Naive thymus-derived CD4-positive, alpha-beta T cell (primary cell): ENCODE results near the gene B3GNT3. TPM values are rescaled to one million over a fixed set of nuclear protein-coding genes. Genes with fewer than 3 reads are reported as not detected.
"Not testable (repeated sequence)": the region's sequence is repeated elsewhere in the genome, so short reads cannot be mapped to it uniquely, and the experiment has no call there.

Experiments used
- ATAC-seq: fragments of 150-1000 bp; cut with Tn5 transposase; 2 replicates; pipeline ENCODE4 v1.10.0; 2021; ENCODE audit warnings: mild to moderate bottlenecking, moderate library complexity
- CTCF ChIA-PET: fragments of 350-600 bp; sonication (Branson Sonifier 250); formaldehyde crosslinking; loops from one replicate; lab custom pipeline; 2021; ENCODE audit warnings: antibody characterized with exemption; lab: Charles Lee
- POLR2A ChIA-PET: fragments of 350-600 bp; sonication (Branson Sonifier 250); formaldehyde crosslinking; loops from one replicate; lab custom pipeline; 2021; ENCODE audit warnings: antibody characterized with exemption, inconsistent platforms; lab: Charles Lee
- DNase-seq, 9 donors: peaks; one replicate each; pipeline versions ENCODE4 v3.0.0 to v3.0.0-alpha.2; 2020 to 2022; ENCODE audit warnings: mixed read lengths in 1 of 9
- H3K27ac ChIP-seq: one replicate; pipeline ENCODE4 v1.7.0; 2013; ENCODE audit warnings: mild to moderate bottlenecking, low read depth, low read length, moderate library complexity
- H3K27me3 ChIP-seq, 2 donors: one replicate each; pipeline ENCODE4 v1.7.0; 2013; ENCODE audit warnings: low read length in 2 of 2, mild to moderate bottlenecking in 2 of 2, moderate library complexity in 2 of 2; ENCODE audit not compliant: control insufficient read depth in 2 of 2, insufficient read depth in 2 of 2
- H3K36me3 ChIP-seq, 3 experiments: 1 replicate in 2 of 3; 2 replicates in 1 of 3; pipeline ENCODE4 v1.7.0; 2013; ENCODE audit warnings: low read length in 3 of 3, mild to moderate bottlenecking in 3 of 3, moderate library complexity in 1 of 3; ENCODE audit not compliant: insufficient read depth in 3 of 3, control insufficient read depth in 2 of 3
- H3K4me1 ChIP-seq, 2 donors: one replicate each; pipeline ENCODE4 v1.7.0; 2013; ENCODE audit warnings: low read length in 2 of 2, mild to moderate bottlenecking in 2 of 2, moderate library complexity in 1 of 2; ENCODE audit not compliant: control insufficient read depth in 2 of 2, insufficient read depth in 2 of 2
- H3K4me3 ChIP-seq: 2 replicates; pipeline ENCODE4 v1.7.0; 2013; ENCODE audit warnings: mild to moderate bottlenecking, low read length
- H3K9me3 ChIP-seq, 3 experiments: 1 replicate in 2 of 3; 2 replicates in 1 of 3; pipeline ENCODE4 v1.7.0; 2013; ENCODE audit warnings: low read length in 3 of 3; ENCODE audit not compliant: control insufficient read depth in 2 of 3
- H3K27ac Mint-ChIP-seq, 9 donors: one replicate each; pipeline ENCODE4 v1.8.0; 2020 to 2022; ENCODE audit warnings: mixed read lengths in 9 of 9, mild to moderate bottlenecking in 8 of 9, moderate library complexity in 5 of 9, inconsistent platforms in 2 of 9
- H3K27me3 Mint-ChIP-seq, 5 donors: one replicate each; pipeline ENCODE4 v1.8.0; 2021 to 2022; ENCODE audit warnings: mixed read lengths in 5 of 5, mild to moderate bottlenecking in 1 of 5
- H3K36me3 Mint-ChIP-seq, 5 donors: one replicate each; pipeline ENCODE4 v1.8.0; 2020 to 2022; ENCODE audit warnings: mixed read lengths in 5 of 5, mild to moderate bottlenecking in 3 of 5, inconsistent platforms in 1 of 5
- H3K4me1 Mint-ChIP-seq, 7 donors: one replicate each; pipeline ENCODE4 v1.8.0; 2020 to 2022; ENCODE audit warnings: mixed read lengths in 7 of 7, mild to moderate bottlenecking in 3 of 7, inconsistent platforms in 1 of 7
- H3K4me3 Mint-ChIP-seq, 10 donors: one replicate each; pipeline ENCODE4 v1.8.0; 2020 to 2022; ENCODE audit warnings: mild to moderate bottlenecking in 10 of 10, mixed read lengths in 10 of 10, moderate library complexity in 6 of 10, inconsistent platforms in 2 of 10
- H3K9me3 Mint-ChIP-seq, 11 donors: one replicate each; pipeline ENCODE4 v1.8.0; 2020 to 2022; ENCODE audit warnings: mixed read lengths in 11 of 11, mild to moderate bottlenecking in 4 of 11, inconsistent platforms in 1 of 11, moderate library complexity in 1 of 11
- intact Hi-C, 2 donors: fragments of 100-400 bp; cut with micrococcal nuclease; formaldehyde crosslinking; loops; one replicate each; pipeline ENCODE4 v1.15.1; 2023
- polyA plus RNA-seq, 2 donors: library from polyadenylated mRNA; unstranded; fragments of 300-500 nt; fragmentation: Illumina TruSeq; gene quantifications; one replicate each; pipeline ENCODE4 v1.2.3, GENCODE V29; 2021
- total RNA-seq, 6 experiments: library from RNA in 5 of 6; stranded (reverse) in 5 of 6; gene quantifications; 1 replicate in 5 of 6; 2 replicates in 1 of 6; pipeline ENCODE4 v1.2.3 and lab custom pipeline; 2021 to 2026

The B3GNT3 gene
- total and polyA plus RNA-seq, 7 experiments from 2014 or later = 0.43 to 1.0 (median 0.74) TPM; not detected in 3

DNA sequence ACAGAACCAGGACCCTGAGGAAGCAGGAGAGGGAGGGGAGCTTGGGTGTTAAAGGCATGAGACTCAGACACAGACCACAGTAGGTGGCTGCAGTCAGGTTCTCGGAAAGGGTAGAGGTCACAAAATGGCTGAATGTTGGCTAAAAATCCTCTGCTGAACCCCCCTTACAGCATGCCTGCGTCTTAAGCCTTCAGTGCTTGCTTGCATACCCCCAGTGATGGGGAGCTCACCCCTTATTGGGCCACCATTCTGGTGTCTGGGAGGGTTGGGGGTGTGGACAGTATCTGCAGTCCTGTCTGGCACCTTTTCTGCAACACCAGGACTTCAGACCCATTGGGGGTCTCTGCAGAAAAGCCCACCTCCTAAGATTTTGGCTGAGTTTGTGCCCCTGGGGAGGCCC, 14.2 kb upstream of the B3GNT3 start:
- Mint-ChIP-seq H3K36me3 (peaks cover 5 to 25% (median 12%) of the 10 kb centered on the region in 5 donors), H3K4me1 (peaks cover 13 to 24% (median 20%) of the 10 kb centered on the region in 7 donors), H3K27ac (no peak overlapping the region), H3K4me3 (no peak overlapping the region), H3K27me3 (no peaks in the 10 kb centered on the region), H3K9me3 (no peaks in the 10 kb centered on the region)
- Histone ChIP-seq H3K9me3 (no peaks in the 10 kb centered on the region), H3K4me1 (peaks cover 0 to 6% of the 10 kb centered on the region in 2 donors), H3K36me3 (peaks cover 0 to 64% (median 0%) of the 10 kb centered on the region in 3 experiments), H3K27me3 (no peaks in the 10 kb centered on the region), H3K4me3 (no peak overlapping the region), H3K27ac (no peak overlapping the region)
- ChIA-PET CTCF (no interaction called here), POLR2A (interaction anchor here (0.6 to 0.7 kb wide), 2 partner anchors 103 to 481 kb away, joined by 3 read pairs; no protein-coding TSS in a partner anchor)
- DNase-seq = no peak
- intact Hi-C loops = loop anchor here in 1 of 2 donors (5.0 kb wide), 1 partner anchor 78 kb away; no protein-coding TSS in a partner anchor
- no peak for ATAC-seq

DNA sequence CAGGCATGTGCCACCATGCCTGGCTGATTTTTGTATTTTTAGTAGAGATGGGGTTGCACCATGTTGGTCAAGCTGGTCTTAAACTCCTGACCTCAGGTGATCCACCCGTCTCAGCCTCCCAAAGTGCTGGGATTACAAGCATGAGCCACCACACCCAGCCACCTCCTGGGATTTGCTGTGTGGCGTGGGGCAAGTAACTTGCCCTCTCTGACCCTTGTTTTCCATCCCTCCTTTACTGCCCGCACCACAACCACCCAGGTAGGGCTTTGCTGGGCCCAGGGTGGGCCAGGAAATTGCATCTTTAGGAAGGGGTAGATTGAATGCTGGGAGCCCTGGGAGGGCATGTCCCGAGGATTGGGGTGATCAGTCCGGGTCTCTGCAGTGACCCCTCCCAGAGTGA, 11.2 kb upstream of the B3GNT3 start:
- not testable (repeated sequence) for ATAC-seq, H3K9me3 ChIP-seq, H3K4me1 ChIP-seq, H3K27me3 Mint-ChIP-seq, H3K27me3 ChIP-seq, DNase-seq, H3K27ac ChIP-seq, H3K4me3 ChIP-seq, H3K4me3 Mint-ChIP-seq, H3K9me3 Mint-ChIP-seq
- H3K36me3 Mint-ChIP-seq = peaks cover 7 to 30% (median 15%) of the 10 kb centered on the region in 5 donors
- peaks cover 10 to 19% (median 17%) of the 10 kb centered on the region in 7 donors for H3K4me1 Mint-ChIP-seq
- ChIA-PET POLR2A (interaction anchor here (1.6 kb wide), 2 partner anchors 64 to 76 kb away, joined by 3 to 6 read pairs; partner anchors contain the start of genes JAK3 and RPL18A), CTCF (interaction anchor here (0.6 to 4.3 kb wide), 10 partner anchors 10 to 147 kb away, joined by 3 to 33 read pairs (median 4); partner anchors contain the start of gene FCHO1)
- H3K36me3 ChIP-seq = peaks cover 0 to 65% (median 0%) of the 10 kb centered on the region in 3 experiments
- peak overlapping the region in 1 of 9 donors; percentile 59 for H3K27ac Mint-ChIP-seq
- intact Hi-C loops = loop anchor here (1.0 to 5.0 kb wide), 6 partner anchors 32 to 177 kb away; partner anchors contain the start of gene FCHO1 (in 1 of the 2)

DNA sequence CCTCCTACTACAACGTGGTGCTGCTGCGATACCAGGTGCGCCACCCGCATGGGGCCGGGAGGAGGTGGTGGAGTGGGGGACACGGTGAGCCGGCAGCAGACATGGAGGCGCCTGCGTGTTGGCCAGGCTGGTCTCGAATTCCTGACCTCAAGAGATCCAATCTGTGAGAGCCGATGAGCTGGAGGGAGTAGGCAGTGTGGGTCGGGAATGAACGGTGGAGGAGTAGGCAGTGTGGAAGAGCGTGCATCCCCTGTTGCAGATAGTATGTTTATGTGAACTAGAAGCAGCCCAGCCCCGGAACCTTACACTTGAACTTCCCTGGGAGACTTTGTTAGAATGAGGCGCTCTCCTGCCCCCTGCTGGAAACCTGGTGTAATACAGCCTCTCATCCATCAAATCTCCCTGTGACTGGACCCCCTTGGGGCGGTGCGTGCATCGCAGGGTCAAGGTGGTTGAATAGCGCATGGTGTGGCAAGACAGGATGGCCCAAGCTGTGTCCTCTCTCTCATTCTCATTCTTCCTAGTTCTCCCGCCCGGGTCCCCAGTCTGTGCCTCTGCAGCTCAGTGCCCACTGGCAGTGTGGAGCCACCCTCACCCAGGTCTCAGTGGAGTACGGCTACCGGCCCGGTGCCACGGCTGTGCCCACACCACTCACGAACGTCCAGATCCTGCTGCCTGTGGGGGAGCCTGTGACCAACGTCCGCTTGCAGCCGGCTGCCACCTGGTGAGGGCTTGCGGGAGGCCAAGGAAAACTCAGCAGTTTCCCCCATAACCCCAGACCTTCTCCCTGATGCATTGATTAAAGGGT, 10.5 kb upstream of the B3GNT3 start:
- H3K4me1 Mint-ChIP-seq = peaks cover 10 to 22% (median 18%) of the 10 kb centered on the region in 7 donors
- peak; percentile 56 to 81 (median 73) for DNase-seq
- peaks cover 0 to 70% (median 0%) of the 10 kb centered on the region in 3 experiments for H3K36me3 ChIP-seq
- ChIA-PET POLR2A (interaction anchor here (1.6 kb wide), 2 partner anchors 63 to 75 kb away, joined by 3 to 6 read pairs; partner anchors contain the start of genes JAK3 and RPL18A), CTCF (interaction anchor here (0.7 to 4.3 kb wide), 10 partner anchors 11 to 146 kb away, joined by 3 to 33 read pairs (median 4); partner anchors contain the start of genes FCHO1 and MAP1S)
- H3K4me1 ChIP-seq = peaks cover 0 to 6% of the 10 kb centered on the region in 2 donors
- no peaks in the 10 kb centered on the region for H3K27me3 Mint-ChIP-seq
- peak overlapping the region in 8 of 9 donors; percentile 13 to 94 (median 56) for H3K27ac Mint-ChIP-seq
- peaks cover 8 to 34% (median 22%) of the 10 kb centered on the region in 5 donors for H3K36me3 Mint-ChIP-seq
- ATAC-seq = peak; percentile 90
- H3K9me3 Mint-ChIP-seq = peaks cover 0 to 2% (median 0%) of the 10 kb centered on the region in 11 donors
- H3K9me3 ChIP-seq = no peaks in the 10 kb centered on the region
- H3K27ac ChIP-seq = no peak overlapping the region
- intact Hi-C loops = loop anchor here (1.0 to 5.0 kb wide), 6 partner anchors 33 to 178 kb away; partner anchors contain the start of gene FCHO1 (in 1 of the 2)
- no peaks in the 10 kb centered on the region for H3K27me3 ChIP-seq
- no peak overlapping the region for H3K4me3 Mint-ChIP-seq
- H3K4me3 ChIP-seq = no peak overlapping the region

DNA sequence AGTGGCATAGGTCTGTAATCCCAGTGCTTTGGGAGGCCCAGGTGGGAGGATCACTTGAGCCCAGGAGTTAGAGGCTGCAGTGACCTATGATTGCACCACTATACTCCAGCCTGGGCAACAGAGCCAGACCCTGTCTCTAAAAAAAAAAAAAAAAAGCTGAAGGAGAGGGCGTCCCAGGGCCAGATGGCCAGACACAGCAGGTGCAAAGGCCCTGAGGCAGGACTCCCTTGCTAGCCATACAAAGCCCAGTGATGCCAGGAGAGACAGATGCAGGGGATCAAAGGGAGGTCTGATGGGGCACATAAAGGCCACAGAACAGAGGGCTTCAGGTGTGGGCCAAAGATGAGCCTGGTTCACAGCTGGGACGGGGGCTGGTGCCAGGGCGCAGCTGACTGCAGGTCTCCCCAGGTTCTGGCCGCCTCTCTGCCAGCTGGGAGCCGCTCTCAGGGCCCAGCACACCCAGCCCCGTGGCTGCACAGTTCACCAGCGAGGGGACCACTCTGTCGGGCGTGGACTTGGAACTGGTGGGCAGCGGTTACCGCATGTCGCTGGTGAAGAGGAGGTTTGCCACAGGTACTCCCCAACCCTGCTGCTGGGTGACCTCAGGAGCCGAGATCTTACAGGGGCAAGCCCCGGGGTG, 7.5 kb upstream of the B3GNT3 start:
- Mint-ChIP-seq H3K36me3 (peaks cover 5 to 32% (median 18%) of the 10 kb centered on the region in 5 donors), H3K4me3 (no peak overlapping the region), H3K9me3 (peaks cover 0 to 2% (median 0%) of the 10 kb centered on the region in 11 donors), H3K27ac (peak overlapping the region in 2 of 9 donors; percentile 59 to 86), H3K27me3 (no peaks in the 10 kb centered on the region), H3K4me1 (peaks cover 20 to 42% (median 35%) of the 10 kb centered on the region in 7 donors)
- H3K4me3 ChIP-seq = no peak overlapping the region
- H3K36me3 ChIP-seq = peaks cover 0 to 53% (median 0%) of the 10 kb centered on the region in 3 experiments
- POLR2A ChIA-PET = interaction anchor here (0.5 to 0.6 kb wide), 2 partner anchors 62 to 133 kb away, joined by 3 to 4 read pairs; no protein-coding TSS in a partner anchor
- DNase-seq = no peak
- no peaks in the 10 kb centered on the region for H3K27me3 ChIP-seq
- CTCF ChIA-PET = interaction anchor here (0.6 kb wide), 1 partner anchor 51 kb away, joined by 6 read pairs; no protein-coding TSS in a partner anchor
- intact Hi-C loops = no loop called here
- no peak overlapping the region for H3K27ac ChIP-seq
- ATAC-seq = no peak
- H3K4me1 ChIP-seq = peaks cover 5 to 19% of the 10 kb centered on the region in 2 donors
- H3K9me3 ChIP-seq = no peaks in the 10 kb centered on the region

DNA sequence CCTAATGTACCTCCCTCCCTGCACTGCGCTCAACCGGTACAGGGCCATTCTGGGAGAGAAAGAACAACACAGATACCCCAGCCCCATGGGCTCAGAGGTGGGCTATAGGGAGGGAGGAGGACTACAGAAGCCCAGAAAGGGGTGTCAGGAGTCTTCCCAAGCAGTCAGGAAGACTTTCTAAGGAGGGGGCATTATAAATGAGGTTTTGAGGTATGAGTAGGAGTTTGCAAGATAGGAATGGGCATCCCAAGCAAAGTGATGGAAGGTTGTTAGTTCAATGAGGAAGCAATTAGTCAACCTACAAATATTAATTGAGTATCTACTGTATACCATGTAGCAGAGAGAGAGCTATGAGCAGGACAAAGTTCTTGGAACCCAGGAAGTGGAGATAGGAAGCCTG, 6.3 kb upstream of the B3GNT3 start:
- H3K27me3 Mint-ChIP-seq = peaks cover 0 to 3% (median 0%) of the 10 kb centered on the region in 5 donors
- no peaks in the 10 kb centered on the region for H3K27me3 ChIP-seq
- POLR2A ChIA-PET = interaction anchor here (0.9 to 1.0 kb wide), 2 partner anchors 59 to 60 kb away, joined by 3 read pairs; partner anchors contain the start of gene JAK3
- CTCF ChIA-PET = interaction anchor here (1.0 kb wide), 1 partner anchor 71 kb away, joined by 3 read pairs; the partner anchor contains the start of gene RPL18A
- H3K36me3 Mint-ChIP-seq = peaks cover 3 to 25% (median 16%) of the 10 kb centered on the region in 5 donors
- intact Hi-C loops = no loop called here
- H3K4me1 Mint-ChIP-seq = peaks cover 24 to 51% (median 39%) of the 10 kb centered on the region in 7 donors
- ATAC-seq = no peak
- no peak overlapping the region for H3K4me3 Mint-ChIP-seq
- no peak overlapping the region for H3K27ac ChIP-seq
- peaks cover 5 to 29% of the 10 kb centered on the region in 2 donors for H3K4me1 ChIP-seq
- peak overlapping the region in 8 of 9 donors; percentile 36 to 87 (median 77) for H3K27ac Mint-ChIP-seq
- H3K4me3 ChIP-seq = no peak overlapping the region
- H3K9me3 ChIP-seq = no peaks in the 10 kb centered on the region
- H3K9me3 Mint-ChIP-seq = peaks cover 0 to 2% (median 0%) of the 10 kb centered on the region in 11 donors
- H3K36me3 ChIP-seq = peaks cover 0 to 43% (median 0%) of the 10 kb centered on the region in 3 experiments
- no peak for DNase-seq
